PFSK-1 (cell line): ENCODE results near the gene XNDC1N.

Experiments used
- FOXP2 ChIP-seq: optimal IDR thresholded peaks from 2 replicates; pipeline ENCODE3; 2011; ENCODE audit warnings: borderline replicate concordance, control low read depth, inconsistent platforms; ENCODE audit not compliant: insufficient read depth; ENCODE audit errors: extremely low read length, extremely low read depth
- POLR2AphosphoS5 ChIP-seq: IDR thresholded peaks from 2 replicates; pipeline ENCODE4 v1.6.1; 2012; ENCODE audit warnings: low read depth, mild to moderate bottlenecking, control low read depth, low read length, moderate library complexity
- REST ChIP-seq, 2 experiments: IDR thresholded peaks; 2 replicates each; pipeline versions ENCODE4 v1.6.1 to v1.8.0; 2011 to 2012; ENCODE audit warnings: low read depth in 2 of 2, low read length in 2 of 2, control low read depth in 1 of 2, inconsistent platforms in 1 of 2, mild to moderate bottlenecking in 1 of 2, moderate library complexity in 1 of 2; ENCODE audit not compliant: insufficient read depth in 1 of 2
- SIN3A ChIP-seq: IDR thresholded peaks from 2 replicates; pipeline ENCODE4 v1.6.1; 2012; ENCODE audit warnings: mild to moderate bottlenecking, low read length, moderate library complexity, borderline replicate concordance; ENCODE audit not compliant: insufficient read depth
- TAF1 ChIP-seq: IDR thresholded peaks from 2 replicates; pipeline ENCODE4 v1.6.1; 2012; ENCODE audit warnings: low read length, control low read depth, borderline replicate concordance; ENCODE audit not compliant: insufficient read depth

- TF ChIP-seq POLR2AphosphoS5 (no peak), FOXP2 (no peak), TAF1 (no peak), SIN3A (no peak), REST (IDR thresholded peaks at IDR 0.05; ENCODE audit: insufficient read depth in 1 of 2, low read depth in 2 of 2, low read length in 2 of 2) (no peak)
These were observed 34.1 kb upstream of the XNDC1N start for GRCh38 chr11:71962428-71963038.
